ENCODE measurements around the gene PHTF2.
A peak's percentile ranks its signal among the peaks of the same experiment; 100 is the strongest.
"Not testable (repeated sequence)": the region's sequence is repeated elsewhere in the genome, so short reads cannot be mapped to it uniquely, and the experiment has no call there.

Gene PHTF2

DNA sequence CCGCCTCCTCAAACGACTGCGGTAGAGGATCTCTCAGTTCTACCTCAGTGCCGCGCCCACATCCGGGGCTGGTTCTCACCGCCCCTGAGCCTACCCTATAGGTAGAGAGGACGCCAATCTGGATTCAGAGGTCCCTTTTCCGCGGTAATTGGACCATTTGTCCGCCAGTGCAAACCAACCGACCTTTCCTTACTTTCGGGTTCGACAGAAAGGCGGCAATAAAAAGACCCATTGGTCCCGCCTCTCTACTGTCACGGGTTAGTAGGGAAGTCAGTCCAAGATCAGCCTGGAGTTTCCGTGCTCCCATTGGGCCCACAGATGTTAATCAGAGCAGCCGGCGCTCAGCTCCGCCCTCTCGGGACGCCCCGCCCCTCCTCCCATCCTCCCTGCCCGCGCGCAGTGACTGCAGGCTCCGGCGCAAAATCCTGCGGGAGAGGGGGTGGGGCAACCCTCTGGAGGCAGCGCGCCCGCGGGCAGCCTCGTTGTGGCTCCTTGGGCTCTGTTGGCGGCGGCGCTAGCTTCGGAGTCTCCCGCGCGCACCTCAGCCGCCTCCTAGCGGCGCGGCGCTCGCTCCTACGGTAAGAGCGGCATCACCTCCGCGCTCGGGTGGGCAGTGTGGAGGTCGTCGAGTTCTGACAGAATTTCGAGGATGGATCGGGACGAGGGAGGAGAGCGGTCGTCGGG is at the start of gene PHTF2, which contains the start of gene TMEM60:
PHTF2 (plus strand) TSS at position 380 of the 684 bp plus-strand sequence.
TMEM60 (minus strand) TSS at position 41 of the 684 bp plus-strand sequence. CDS start 4,061 bp downstream, outside the sequence.
- DNase-seq, result peak; percentile 100

DNA sequence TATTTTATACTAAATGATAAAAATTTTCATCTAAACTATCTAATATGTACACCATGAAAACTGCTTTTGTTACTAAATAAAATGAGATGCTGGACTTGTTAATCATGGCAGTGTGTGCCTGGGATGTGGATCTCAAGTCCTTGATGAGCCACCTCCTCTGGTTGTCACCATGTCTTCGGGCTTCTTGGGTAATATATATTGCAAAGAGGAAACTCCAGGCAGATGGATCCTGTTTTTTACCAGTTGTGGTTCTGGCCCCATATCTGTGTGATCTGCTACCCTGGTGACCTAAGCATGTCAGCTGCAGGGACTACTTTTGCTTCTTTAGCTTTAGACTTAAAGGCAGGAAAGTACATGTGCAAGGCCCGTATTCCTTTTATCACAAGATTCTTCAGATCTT is 46.6 kb upstream of the PHTF2 start:
- DNase-seq, result no peak

DNA sequence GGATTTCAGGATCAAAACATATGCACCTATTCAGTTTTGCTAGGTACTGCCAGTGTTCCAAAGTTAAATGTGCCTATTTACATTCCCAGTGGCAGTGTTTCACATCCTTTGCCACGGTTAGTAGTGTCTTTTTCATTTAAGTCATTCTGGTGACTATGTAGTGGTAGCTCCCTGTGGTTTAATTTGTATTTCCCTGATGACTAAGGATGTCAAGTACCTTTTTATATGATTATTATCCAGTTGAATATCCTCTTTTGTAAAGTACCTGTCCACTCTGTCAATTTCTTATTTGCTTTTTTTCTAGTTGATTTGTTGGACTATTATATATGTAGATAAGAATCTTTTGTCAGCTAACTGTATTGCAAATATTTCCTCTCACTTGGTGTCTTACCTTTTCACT is 45.4 kb upstream of the PHTF2 start:
- DNase-seq, result no peak

DNA sequence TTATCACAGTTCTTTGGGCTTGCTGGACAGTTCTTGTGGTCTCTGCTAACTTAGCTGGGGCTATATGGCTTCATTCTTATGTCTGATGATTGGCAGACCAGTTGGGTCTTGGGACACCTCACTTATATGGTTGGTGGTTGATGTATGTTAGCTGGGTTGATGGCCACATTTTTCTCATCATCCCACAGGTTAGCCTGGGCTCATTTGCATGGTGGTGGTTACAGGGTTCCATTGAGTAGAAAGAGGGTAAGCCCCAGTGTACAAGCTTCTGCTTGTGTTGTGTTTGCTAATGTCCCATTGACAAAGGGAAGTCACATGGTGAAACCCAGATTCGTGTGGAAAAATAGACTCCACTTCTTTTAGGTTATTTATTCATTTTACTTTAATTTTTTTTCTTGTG is 41.0 kb upstream of the PHTF2 start:
- DNase-seq, result no peak

- no peak for DNase-seq
Observed at GRCh38 chr7:77759294-77759889, 39.2 kb upstream of the PHTF2 start.

DNA sequence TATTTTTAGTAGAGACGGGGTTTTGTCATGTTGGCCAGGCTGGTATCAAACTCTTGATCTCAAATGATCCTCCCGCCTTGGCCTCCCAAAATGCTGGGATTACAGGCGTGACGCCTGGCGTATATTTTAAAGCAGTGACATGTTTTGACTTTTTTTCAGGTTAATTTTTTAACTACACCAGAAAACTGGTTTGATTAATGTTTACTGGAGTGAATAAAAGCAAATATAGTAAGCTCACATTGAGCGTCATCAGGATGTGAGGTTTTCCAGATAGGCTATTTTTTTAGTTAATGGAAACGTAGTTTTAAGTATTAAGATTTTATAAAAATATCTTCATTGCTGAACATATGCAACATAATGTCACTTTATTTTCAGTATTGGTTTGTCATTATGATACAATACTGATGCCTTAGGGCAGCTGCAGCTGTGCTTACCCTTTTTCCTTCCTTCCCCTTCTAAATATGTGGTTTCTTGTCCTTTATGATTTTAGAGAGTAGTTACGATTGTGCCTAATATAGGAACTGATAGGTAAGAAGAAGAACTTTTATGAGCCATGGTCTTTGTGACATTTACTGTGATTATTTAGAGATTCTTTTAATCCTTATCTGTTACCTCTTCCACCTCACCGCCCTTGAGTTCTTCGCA is 37.6 kb upstream of the PHTF2 start:
- DNase-seq, result no peak

DNA sequence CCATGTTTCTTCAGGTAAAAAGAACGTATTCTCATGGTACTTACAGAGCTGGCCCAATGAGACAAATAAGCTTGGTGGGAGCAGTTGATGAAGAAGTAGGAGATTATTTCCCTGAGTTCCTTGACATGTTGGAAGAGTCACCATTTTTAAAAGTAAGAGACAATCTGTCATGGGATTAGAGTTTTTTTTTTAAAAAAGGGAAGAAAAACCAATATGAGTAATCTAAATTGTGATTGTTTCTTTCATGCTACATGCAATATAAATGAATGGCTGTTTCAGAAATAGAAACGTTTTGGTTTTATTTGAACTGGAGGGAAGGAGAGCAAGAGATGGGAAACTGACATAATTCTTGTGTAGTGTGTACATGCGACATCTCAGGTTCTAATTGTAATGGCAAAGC is 33.1 kb upstream of the PHTF2 start:
- no peak for DNase-seq

DNA sequence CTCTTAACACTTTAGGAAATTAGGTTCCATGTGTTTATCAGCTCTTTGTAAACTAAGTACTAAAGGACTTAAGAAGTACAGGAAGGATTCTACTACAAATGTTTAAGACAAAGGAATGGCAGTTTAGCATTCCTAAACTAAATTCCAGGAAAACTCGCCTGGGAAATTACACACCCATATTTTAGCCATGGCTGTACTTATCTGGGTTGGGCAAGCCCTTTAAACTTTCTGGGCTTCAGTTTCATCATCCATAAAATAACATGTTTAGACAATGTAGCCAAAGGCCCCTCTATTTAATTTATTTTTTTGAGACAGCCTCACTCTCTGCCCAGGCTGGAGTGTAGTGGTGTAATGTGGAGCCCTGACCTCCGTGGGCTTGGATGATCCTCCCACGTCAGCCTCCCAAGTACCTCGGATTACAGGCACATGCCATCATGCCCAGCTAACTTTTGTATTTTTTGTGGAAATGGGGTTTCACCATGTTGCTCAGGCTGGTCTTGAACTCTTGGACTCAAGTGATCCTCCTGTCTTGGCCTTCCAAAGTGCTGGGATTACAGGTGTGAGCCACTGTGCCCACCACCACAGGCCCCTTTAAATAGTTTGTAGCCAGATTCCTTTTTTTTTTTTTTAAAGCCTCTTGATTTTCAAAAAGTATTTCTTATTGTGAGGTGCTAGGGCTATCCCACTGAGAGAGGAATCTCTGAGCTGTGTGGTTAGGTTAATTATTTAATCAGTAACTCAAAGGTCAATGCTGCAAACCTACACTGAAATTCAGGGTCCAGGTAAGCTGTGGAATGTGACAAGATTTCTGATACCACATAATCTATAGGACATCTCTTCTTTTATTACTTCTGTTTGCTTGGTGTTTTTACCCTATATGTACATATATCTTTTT is 32.4 kb upstream of the PHTF2 start:
- DNase-seq, result peak; percentile 75

DNA sequence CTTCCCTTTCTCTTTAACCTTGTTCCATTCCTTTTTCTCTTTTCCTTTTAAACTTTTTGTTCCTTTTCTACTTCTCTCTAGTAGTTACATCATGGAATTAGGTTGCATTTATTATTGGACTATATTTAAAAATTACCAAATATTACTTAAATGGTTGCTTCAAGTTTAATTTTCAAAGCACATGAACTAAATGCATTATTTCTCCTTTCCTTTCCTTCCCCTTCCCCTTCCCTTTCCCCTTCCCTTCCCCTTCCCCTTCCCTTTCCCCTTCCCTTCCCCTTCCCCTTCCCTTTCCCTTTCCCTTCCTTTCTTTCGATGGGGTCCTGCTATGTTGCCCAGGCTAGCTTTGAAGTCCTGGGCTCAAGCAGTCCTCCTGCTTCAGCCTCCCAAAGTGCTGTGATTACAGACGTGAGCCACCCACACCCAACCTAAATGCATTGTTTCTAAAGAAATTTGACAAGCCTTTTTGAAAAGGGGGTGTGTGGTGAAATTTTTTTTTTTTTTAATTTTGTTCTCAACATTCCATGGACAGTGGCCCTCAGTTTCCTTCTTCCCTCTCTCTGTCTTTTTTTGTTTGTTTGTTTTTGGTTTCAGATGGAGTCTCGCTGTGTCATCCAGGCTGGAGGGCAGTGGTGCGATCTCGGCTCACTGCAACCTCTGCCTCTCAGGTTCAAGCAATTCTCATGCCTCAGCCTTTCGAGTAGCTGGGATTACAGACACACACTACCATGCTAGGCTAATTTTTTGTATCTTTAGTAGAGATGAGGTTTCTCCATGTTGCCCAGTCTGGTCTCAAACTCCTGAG is 31.6 kb upstream of the PHTF2 start:
- DNase-seq, result no peak

DNA sequence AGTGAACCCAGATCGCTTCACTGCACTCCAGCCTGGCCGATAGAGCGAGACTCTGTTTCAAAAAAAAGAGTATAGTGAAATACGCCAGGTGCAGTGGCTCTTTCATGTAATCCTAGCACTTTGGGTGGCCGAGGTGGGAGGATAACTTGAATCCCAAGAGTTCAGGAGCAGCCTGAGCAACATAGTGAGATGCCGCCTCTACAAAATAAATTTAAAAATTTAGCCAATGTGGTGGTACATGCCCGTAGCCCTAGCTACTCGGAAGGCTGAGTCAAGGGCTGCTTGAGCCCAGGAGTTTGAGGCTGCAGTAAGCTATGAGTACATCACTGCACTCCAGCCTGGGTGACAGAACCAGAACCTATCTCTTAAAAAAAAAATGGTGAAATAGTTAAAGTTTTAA is 28.3 kb upstream of the PHTF2 start:
- DNase-seq, result no peak

DNA sequence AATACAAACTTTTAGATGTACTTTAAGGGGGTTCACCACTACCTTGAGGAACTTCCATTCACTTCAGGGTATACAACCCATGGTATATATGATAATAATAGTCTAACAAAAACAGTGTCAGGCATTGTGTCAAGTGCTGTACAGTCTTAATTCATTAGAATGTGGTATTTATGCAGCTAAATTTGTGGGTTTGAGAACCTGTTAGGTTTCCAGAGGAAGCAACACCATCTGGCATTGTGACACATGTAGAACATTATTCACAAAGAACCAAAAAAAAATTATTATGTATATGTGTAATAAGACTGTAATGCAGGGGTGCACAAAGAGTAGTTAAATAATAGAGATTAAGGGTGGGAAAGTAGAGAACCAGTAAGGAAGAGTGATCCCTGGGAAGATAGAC is 26.7 kb upstream of the PHTF2 start:
- no peak for DNase-seq

GRCh38 chr7:77778535-77778934 is 20.0 kb upstream of the PHTF2 start:
- DNase-seq, result no peak

DNA sequence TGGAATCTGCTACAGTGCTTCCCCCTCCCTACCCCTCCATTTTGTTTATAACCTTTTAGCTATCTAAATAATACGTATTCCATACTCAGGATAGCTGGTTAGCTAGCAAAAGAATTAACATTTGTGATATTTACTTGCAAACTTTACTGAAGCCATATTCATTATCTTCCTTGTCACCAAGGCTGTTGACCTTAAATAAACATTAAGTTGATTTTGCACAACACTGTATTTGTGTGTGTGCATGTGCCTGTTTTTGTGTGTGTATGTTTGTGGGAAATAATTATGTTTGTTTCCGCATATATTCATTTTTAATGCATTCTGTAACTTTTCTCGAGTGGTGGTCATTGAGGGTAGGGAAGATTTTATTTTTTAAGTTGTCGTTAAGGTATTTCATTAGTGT is 16.2 kb upstream of the PHTF2 start:
- no peak for DNase-seq

DNA sequence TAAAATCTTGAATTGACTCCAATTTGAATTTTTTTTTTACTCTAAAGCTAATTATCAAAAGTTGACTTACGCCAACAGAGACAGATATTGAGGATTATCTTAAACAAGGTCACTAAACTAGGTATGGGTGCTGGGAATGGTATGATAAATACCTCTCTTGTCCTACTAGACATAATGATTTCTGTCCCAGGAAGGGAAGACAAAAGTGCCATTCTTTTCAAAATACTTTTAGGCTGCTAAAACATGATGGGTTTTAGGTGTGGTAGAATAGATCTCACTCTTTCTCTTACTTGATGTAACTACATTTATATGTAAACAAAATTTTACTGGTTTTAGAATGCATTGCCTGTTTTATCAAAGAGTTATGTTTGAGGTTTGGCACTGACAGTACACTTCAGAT is 15.5 kb upstream of the PHTF2 start:
- DNase-seq, result no peak

DNA sequence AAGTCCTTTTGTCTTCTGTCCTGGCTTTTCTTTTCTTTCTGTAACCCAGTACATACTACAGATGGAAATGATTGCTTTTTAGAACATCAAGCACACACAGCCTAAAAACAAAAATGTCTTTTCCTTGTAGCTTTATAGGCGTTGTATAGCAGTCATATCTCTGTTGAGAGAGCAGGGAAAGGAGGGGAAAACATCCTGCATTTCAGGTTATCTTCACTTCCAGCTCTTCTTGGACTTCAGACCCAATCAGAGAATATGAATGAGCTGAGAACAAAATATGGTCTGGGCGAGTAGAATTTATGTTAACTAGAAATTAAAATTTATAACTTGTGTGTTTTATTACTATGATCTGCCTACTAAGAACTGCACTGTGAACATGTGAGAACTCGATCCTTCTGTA is 15.0 kb upstream of the PHTF2 start:
- DNase-seq, result no peak

DNA sequence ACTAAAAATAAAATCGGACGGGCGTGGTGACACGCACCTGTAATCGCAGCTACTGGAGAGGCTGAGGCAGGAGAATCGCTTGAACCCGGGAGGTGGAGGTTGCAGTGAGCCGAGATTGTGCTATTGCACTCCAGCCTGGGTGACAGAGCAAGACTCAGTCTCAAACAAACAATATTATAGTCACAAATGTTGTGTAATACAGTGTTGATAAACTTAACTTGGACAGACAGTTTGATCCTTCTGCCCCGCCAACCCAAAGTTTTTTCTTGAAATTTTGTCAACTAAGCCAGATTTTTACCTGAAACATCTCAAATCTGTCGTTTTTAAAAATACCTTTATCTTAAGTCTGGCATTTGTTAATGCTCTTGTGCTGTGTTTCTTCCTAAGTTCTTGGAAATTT is 14.1 kb upstream of the PHTF2 start:
- not testable (repeated sequence) for DNase-seq

- DNase-seq, result no peak
Observed at GRCh38 chr7:77786018-77786417, 12.6 kb upstream of the PHTF2 start.

DNA sequence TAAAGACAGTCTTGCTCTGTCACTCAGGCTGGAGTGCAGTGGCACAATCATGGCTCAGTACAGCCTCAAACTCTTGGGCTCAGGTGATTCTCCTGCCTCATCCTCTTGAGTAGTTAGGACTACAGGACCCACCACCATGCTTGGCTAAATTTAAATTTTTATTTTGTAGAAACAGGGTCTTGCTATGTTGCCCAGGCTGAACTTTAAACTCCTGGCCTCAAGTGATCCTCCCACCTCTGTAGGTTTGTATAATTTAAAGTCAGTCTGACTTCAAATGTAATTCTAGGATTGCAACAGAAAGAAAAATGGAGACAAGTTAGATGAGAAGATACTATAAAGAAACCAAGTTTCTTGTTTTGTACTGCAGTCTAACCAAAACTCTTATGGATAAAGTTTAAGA is 11.8 kb upstream of the PHTF2 start:
- no peak for DNase-seq

GRCh38 chr7:77788327-77788902 is 10.2 kb upstream of the PHTF2 start:
- no peak for DNase-seq

DNA sequence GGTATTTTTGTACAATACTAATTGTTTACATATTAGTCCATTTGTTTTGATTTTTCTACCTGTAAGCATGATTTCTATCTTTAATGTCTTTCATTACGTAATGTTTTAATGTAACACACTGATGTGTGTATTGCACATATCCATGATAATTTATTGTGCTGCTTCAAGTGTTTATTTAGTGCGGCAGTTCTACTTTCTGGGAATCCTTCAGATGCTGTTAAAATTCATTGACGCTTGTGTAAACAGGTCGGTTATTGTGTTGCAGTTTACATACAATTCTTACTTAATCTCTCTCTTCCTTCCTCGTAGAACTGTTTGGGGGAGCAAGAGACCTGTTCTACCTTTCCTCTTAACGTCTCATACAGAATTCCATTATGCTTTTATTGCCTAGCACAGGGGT is 7.2 kb upstream of the PHTF2 start:
- DNase-seq, result no peak

DNA sequence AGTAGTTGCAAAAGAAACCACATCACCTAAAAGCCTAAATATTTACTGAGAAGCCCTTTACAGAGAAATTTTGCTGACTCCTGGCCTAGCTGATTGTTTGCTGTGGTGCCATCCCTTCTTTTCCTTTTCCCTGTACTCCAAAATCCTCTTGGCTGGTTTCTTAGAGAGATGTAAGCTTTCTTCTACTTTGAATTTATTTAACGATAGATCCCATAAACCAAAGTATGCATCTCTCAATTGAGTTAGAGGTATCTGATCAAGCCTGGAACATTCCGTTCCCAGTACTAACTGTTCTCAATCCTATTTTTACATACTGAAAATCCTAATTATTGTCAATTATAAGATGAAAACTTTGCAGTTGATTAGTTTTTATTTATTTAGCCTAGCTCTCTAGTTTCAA is 6.6 kb upstream of the PHTF2 start:
- DNase-seq, result no peak

- DNase-seq, result no peak
Observed at GRCh38 chr7:77794000-77794399, 4.6 kb upstream of the PHTF2 start.

Data from NCI-H226 (cell line).